GM12801 (cell line): ENCODE results near the gene MTHFD1L.

ENCODE experiments used
- TF ChIP-seq, protein P1 (sequence below): IDR thresholded peaks from one replicate; pipeline ENCODE4 v1.5.1; 2011; ENCODE audit warnings: control low read depth; ENCODE audit not compliant: insufficient read length; ENCODE audit errors: extremely low read depth

The MTHFD1L gene

DNA sequence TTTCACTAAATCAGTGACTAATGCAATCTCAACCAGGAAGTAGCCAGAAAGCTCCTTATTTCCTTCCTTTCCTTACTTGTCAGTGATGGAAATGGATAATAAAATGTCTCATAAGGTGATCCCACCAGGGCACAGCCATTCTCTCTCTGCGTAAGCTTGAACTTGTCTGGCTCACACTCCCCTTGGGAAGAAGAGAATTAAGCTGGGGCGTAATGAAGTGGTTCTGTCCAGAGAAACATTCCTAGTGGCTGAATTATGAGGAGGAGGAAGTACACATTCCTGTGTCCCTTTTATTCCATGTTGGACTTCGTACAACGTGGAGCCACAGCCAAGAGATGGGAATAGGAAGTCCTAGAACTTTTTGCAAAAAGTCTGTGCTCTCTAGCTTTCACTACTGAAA, 93.7 kb downstream of the MTHFD1L start:
- TF ChIP-seq, protein P1, sequence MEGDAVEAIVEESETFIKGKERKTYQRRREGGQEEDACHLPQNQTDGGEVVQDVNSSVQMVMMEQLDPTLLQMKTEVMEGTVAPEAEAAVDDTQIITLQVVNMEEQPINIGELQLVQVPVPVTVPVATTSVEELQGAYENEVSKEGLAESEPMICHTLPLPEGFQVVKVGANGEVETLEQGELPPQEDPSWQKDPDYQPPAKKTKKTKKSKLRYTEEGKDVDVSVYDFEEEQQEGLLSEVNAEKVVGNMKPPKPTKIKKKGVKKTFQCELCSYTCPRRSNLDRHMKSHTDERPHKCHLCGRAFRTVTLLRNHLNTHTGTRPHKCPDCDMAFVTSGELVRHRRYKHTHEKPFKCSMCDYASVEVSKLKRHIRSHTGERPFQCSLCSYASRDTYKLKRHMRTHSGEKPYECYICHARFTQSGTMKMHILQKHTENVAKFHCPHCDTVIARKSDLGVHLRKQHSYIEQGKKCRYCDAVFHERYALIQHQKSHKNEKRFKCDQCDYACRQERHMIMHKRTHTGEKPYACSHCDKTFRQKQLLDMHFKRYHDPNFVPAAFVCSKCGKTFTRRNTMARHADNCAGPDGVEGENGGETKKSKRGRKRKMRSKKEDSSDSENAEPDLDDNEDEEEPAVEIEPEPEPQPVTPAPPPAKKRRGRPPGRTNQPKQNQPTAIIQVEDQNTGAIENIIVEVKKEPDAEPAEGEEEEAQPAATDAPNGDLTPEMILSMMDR: no peak

DNA sequence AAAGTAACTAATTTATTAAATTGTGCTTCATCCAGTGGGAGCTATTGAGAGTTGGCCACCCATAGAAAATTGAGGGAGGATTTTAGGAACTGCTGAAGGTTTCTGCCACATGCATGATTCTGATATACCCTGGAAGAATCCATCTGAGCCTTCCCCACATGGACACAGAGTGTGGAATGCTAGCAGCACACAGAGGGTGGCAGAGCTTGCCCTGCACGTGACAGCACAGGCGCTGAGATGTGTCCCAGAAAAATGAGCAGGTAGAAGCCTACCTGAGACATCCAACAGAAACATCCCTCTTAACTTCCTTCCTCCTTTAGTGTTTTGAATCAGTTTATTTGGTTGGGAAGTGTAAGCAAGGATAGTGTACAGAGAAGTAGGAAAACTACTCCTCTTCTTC, 96.9 kb downstream of the MTHFD1L start:
- TF ChIP-seq, protein P1: no peak

DNA sequence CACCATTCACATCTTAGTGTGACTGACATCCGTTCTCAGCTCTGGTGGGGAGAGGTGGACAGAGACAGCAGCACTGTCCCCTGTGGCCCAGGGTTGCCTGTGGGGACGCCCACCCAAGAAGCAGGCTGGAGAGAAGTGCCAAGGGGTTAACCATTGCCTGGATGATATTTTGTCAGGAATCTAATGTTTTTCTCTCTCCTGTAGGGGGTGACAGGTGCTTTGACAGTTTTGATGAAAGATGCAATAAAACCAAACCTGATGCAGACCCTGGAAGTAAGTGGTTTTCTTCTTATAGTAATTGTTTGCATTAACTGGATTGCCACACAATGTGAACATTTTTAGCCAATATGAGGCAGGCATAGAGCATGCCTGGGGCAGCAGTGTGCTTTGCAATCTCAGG, 99.3 kb downstream of the MTHFD1L start:
- TF ChIP-seq, protein P1: no peak

DNA sequence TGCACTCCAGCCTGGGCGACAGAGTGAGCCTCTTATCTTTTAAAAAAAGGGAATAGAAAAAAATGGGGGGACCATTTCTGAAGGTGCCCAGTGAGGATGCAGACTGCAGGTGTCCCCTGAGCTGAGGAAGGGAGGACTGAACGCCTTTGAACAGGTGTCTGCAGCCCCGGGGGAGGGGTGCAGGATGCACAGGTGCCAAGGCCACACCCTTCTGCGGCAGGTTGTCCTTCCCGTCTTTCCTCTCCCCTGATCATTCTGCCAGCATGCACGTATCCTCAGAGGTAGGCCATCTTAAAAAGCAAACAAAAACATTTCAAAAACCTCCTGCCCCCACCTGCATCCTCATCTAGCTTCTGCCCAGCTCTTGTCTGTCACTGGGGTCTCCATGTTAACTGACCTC, 101.3 kb downstream of the MTHFD1L start:
- TF ChIP-seq, protein P1: no peak

DNA sequence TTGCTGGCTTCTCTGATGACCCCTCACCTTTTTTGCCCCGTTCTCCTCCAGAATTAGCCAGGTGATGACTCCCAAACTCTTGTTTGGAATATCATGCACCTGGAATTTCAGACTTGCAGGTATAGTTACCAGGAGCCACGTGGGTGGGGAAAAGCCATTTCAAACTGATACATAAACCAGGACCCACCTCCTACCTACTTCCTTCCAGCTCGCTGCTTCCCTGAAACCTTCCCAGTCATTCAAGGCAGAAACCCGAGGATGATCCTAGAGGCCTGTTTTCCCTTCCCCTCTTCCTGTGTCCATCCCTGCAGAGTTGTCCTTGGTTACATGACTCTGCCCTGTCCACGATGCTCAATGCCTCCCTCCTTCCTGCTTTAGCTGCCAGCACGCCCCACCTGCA, 101.9 kb downstream of the MTHFD1L start:
- TF ChIP-seq, protein P1: no peak

DNA sequence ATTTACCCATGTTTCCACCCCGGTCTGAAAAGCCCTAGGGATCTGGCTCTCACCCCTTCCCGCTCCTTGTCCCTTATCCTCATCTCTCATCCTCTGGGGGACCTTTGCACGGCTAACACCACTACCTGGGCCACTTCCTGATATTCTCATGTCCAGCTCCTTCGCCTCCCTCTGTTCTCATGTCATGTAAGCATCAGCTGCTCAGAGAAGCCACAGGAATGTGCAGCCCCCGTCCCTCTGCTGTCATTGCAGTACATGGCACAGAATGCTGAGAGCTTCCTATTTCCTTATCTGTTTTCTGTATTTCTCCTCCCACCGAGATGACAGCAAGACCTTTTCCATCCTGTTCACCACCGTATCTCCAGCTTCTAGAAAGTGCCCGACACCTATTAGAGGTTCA, 102.4 kb downstream of the MTHFD1L start:
- TF ChIP-seq, protein P1: no peak

DNA sequence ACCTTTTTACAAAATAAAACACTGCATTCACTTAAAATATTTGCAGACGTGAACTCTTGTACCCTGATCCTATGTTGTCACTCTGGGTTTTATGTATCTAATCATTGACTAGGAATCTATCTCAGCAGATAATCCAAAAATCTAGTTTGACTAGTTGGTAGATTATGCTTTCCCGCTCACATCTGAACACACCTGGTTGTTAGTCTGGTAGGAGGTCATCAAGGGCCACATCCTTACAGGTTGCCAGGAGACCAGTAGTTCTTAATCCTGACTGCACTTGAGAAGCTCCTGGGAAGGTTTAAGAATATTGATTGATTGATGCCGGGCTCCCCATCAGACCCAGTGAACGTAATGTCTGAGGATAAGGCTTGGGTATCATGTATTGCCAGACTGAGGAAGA, 104.4 kb downstream of the MTHFD1L start:
- TF ChIP-seq, protein P1: no peak

DNA sequence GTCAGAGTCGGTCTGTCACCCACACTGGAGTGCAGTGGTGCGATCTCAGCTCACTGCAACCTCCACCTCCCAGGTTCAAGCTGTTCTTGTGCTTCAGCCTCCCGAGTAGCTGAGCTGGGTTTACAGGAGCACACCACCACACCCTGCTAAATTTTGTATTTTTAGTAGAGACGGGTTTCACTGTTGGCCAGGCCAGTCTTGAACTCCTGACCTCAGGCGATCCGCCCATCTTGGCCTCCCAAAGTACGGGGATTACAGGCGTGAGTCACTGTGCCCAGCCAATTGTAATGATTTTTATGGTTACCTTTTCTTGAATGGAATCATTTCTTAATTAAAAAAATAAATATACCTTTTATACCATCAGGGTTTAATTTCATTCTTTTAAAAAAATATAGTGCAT, 105.7 kb downstream of the MTHFD1L start:
- TF ChIP-seq, protein P1: no peak
